Karpas-422 (cell line): ENCODE data around the gene ART1. TPM values are rescaled to one million over a fixed set of nuclear protein-coding genes. Genes with fewer than 3 reads are reported as not detected.

Experiments used
- DNase-seq: peaks from one replicate; pipeline ENCODE4 v3.0.0-alpha.2; 2015
- H2AFZ ChIP-seq: fragments of 200-600 bp; sonication (generic); 2 replicates; pipeline ENCODE4 v1.6.1; 2014; ENCODE audit warnings: antibody characterized with exemption, low read length, mixed read lengths
- H3K27ac ChIP-seq: fragments of 200-600 bp; sonication (generic); 2 replicates; pipeline ENCODE4 v1.5.1; 2014; ENCODE audit warnings: mild to moderate bottlenecking, low read length, moderate library complexity
- H3K27me3 ChIP-seq: fragments of 200-600 bp; sonication (generic); 2 replicates; pipeline ENCODE4 v1.6.1; 2014; ENCODE audit warnings: low read length, mixed read lengths
- H3K36me3 ChIP-seq: fragments of 200-600 bp; sonication (generic); 2 replicates; pipeline ENCODE4 v1.6.1; 2014; ENCODE audit warnings: low read length, mixed read lengths; ENCODE audit not compliant: insufficient read depth
- H3K4me1 ChIP-seq: fragments of 200-600 bp; sonication (generic); 2 replicates; pipeline ENCODE4 v1.6.1; 2014; ENCODE audit warnings: mild to moderate bottlenecking, low read length, mixed read lengths
- H3K4me2 ChIP-seq: fragments of 200-600 bp; sonication (generic); 2 replicates; pipeline ENCODE4 v1.6.1; 2014; ENCODE audit warnings: low read length, low read depth, mild to moderate bottlenecking; ENCODE audit not compliant: poor library complexity, severe bottlenecking
- H3K4me3 ChIP-seq: fragments of 200-600 bp; sonication (generic); 2 replicates; pipeline ENCODE4 v1.5.1; 2014; ENCODE audit warnings: mild to moderate bottlenecking, antibody characterized with exemption, low read length, mixed read lengths
- H3K79me2 ChIP-seq: fragments of 200-600 bp; sonication (generic); 2 replicates; pipeline ENCODE4 v1.6.1; 2014; ENCODE audit warnings: mild to moderate bottlenecking, low read length, mixed read lengths
- H3K9ac ChIP-seq: fragments of 200-600 bp; sonication (generic); 2 replicates; pipeline ENCODE4 v1.6.0; 2014; ENCODE audit warnings: low read length
- H3K9me2 ChIP-seq: fragments of 200-600 bp; sonication (generic), shearing (Covaris generic); replicated peaks from 2 replicates; pipeline ENCODE4 v1.6.0; 2014; ENCODE audit warnings: mild to moderate bottlenecking, low read length, moderate library complexity; ENCODE audit not compliant: insufficient read depth
- H3K9me3 ChIP-seq: fragments of 300-700, 200-600 bp; sonication (generic); 2 replicates; pipeline ENCODE4 v1.6.1; 2014; ENCODE audit warnings: low read length, mixed read lengths
- H4K20me1 ChIP-seq: fragments of 200-600 bp; sonication (generic); 2 replicates; pipeline ENCODE4 v1.6.1; 2014; ENCODE audit warnings: mild to moderate bottlenecking, antibody characterized with exemption, low read length, low read depth; ENCODE audit not compliant: insufficient read depth
- total RNA-seq: library from RNA; depleted of rRNA; stranded (reverse); fragments of >200 nt; shearing (Covaris generic); gene quantifications from 2 replicates; pipeline ENCODE4 v1.2.3, GENCODE V29; 2014; ENCODE audit warnings: low replicate concordance

Gene ART1
- total RNA-seq, 1 experiment from 2014 or later, result not detected

- H3K27ac ChIP-seq, result no peak overlapping the region
- H3K4me1 ChIP-seq, result no peaks in the 10 kb centered on the region
- no peak overlapping the region for H3K4me3 ChIP-seq
- H3K9ac ChIP-seq, result no peak overlapping the region
- H3K36me3 ChIP-seq, result no peaks in the 10 kb centered on the region
- no peak for DNase-seq
- H4K20me1 ChIP-seq, result no peaks in the 10 kb centered on the region
- no peaks in the 10 kb centered on the region for H3K9me3 ChIP-seq
- H3K9me2 ChIP-seq, result no peaks in the 10 kb centered on the region
- no peak overlapping the region for H3K4me2 ChIP-seq
- no peaks in the 10 kb centered on the region for H3K27me3 ChIP-seq
- no peak overlapping the region for H2AFZ ChIP-seq
- no peaks in the 10 kb centered on the region for H3K79me2 ChIP-seq
Measured at GRCh38 chr11:3611976-3612678, 32.8 kb upstream of the ART1 start.

DNA sequence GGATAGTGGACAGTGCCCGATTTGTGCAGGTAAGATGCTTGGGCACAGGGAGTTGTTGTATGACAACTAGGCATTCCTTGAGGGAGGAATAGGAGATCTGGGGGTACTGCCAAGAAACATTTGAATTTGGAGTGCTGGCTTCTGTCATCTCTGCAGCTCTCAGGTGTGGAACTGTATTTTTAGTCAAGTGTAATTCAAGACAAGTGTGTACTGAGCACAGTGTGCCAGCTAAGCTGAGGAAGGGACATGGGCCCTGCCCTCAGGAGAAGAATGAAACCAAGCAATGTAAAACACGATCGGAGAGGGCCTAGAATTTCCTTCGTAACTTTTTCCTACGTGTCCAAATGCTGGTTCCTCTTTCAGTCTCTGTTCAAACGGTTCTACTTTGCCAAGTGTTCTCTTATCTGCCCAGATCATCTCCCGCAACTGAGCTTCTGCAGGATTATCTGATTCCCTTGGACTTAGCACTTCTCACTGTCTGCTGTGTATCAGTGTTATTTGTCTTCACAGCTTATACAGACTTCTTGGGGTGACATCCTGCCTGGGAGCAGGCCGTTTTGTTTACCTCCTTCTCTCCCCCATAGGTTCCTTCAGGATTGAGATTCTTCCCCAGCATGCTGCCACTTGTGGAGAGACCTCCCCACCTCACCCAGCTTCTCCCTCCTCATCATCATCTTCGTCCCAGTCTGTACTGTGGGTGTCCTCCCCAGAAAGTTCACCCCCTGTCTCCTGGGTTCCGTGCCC lies 30.8 kb upstream of the ART1 start:
- Histone ChIP-seq H3K9ac (no peak overlapping the region), H3K4me3 (no peak overlapping the region), H3K79me2 (no peaks in the 10 kb centered on the region), H3K4me1 (no peaks in the 10 kb centered on the region), H3K4me2 (no peak overlapping the region), H3K27me3 (no peaks in the 10 kb centered on the region), H3K36me3 (no peaks in the 10 kb centered on the region), H3K27ac (no peak overlapping the region), H2AFZ (no peak overlapping the region), H3K9me2 (no peaks in the 10 kb centered on the region), H4K20me1 (no peaks in the 10 kb centered on the region), H3K9me3 (no peaks in the 10 kb centered on the region)
- DNase-seq, result peak; percentile 33

GRCh38 chr11:3614742-3615171 lies 30.2 kb upstream of the ART1 start:
- Histone ChIP-seq H3K4me3 (no peak overlapping the region), H3K27ac (no peak overlapping the region), H4K20me1 (no peaks in the 10 kb centered on the region), H3K9me2 (no peaks in the 10 kb centered on the region), H3K9me3 (no peaks in the 10 kb centered on the region), H3K4me1 (no peaks in the 10 kb centered on the region), H3K27me3 (no peaks in the 10 kb centered on the region), H3K9ac (no peak overlapping the region), H3K36me3 (no peaks in the 10 kb centered on the region), H3K4me2 (no peak overlapping the region), H3K79me2 (no peaks in the 10 kb centered on the region), H2AFZ (no peak overlapping the region)
- DNase-seq, result no peak

DNA sequence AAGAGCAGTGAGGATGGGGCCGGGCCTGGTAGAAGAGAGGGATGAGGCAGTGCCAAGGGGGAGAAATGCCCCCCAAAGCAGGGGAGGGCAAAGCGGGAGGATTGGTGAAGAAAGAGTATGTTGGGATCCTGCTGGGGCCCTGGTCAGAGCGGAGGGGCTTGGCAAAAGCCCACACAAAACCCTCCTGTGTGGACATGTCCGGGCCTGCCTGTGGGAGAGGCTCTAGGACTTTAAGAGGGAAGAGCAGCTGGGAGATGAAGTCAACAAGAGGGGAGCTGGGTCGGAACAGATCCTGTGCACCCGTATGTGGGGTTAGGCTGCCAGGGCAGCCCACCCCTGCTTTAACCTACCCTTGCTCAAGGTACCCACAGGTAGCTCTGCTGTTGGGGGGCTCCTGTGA lies 28.9 kb upstream of the ART1 start:
- Histone ChIP-seq H3K4me1 (no peaks in the 10 kb centered on the region), H3K4me2 (no peak overlapping the region), H3K79me2 (no peaks in the 10 kb centered on the region), H3K9me2 (no peaks in the 10 kb centered on the region), H3K4me3 (no peak overlapping the region), H3K9me3 (no peaks in the 10 kb centered on the region), H3K36me3 (no peaks in the 10 kb centered on the region), H4K20me1 (no peaks in the 10 kb centered on the region), H3K9ac (no peak overlapping the region), H3K27me3 (no peaks in the 10 kb centered on the region), H3K27ac (no peak overlapping the region), H2AFZ (no peak overlapping the region)
- no peak for DNase-seq

DNA sequence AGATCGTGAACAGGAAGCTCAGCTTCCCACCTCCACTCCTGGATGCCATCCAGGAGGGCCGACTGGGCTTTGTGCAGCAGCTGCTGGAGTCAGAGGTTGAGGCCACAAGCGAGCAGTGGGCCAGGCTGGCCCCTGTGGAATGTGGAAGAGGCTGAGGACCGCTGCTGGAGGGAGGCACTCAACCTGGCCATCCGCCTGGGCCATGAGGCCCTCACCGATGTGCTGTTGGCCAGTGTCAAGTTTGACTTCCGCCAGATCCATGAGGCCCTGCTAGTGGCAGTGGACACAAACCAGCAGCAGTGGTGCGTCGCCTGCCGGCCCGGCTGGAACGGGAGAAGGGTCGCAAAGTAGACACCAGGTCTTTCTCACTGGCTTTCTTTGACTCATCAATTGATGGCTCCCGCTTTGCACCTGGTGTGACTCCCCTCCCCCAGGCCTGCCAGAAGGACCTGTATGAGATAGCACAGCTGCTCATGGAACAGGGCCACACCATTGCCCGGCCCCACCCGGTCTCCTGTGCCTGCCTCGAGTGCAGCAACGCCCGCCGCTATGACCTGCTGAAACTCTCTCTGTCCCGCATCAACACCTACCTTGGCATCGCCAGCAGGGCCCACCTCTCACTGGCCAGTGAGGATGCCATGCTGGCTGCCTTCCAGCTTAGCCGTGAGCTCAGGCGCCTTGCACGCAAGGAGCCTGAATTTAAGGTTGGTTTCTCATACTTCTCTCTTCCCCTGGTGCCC lies 28.0 kb upstream of the ART1 start:
- Histone ChIP-seq H3K4me2 (no peak overlapping the region), H3K4me1 (no peaks in the 10 kb centered on the region), H3K27me3 (no peaks in the 10 kb centered on the region), H3K4me3 (no peak overlapping the region), H3K79me2 (no peaks in the 10 kb centered on the region), H3K9me3 (no peaks in the 10 kb centered on the region), H4K20me1 (no peaks in the 10 kb centered on the region), H2AFZ (no peak overlapping the region), H3K36me3 (no peaks in the 10 kb centered on the region), H3K9me2 (no peaks in the 10 kb centered on the region), H3K27ac (no peak overlapping the region), H3K9ac (no peak overlapping the region)
- peak; percentile 36 for DNase-seq

DNA sequence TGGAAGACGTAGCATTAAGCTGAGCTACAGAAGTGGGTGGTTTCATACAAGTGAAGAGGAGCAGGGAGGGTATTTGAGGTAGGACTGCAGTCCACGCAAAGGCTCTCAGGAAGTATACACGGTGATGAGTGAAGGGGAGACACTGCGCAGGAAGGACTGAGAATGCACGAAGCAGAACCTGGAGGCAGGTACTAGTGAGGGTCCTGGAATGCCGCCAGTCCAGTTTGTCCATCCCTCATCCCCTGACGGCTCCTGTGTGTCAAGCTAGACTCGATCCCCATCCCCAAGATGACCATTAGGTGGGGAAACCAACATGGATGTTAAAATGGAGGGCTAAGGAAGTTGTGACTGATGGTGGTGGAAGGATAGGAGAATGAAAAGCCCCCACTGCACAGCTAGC lies 26.9 kb upstream of the ART1 start:
- H3K36me3 ChIP-seq, result no peaks in the 10 kb centered on the region
- no peaks in the 10 kb centered on the region for H3K9me3 ChIP-seq
- H3K27ac ChIP-seq, result no peak overlapping the region
- no peak overlapping the region for H3K4me2 ChIP-seq
- no peak overlapping the region for H3K9ac ChIP-seq
- no peaks in the 10 kb centered on the region for H3K27me3 ChIP-seq
- H2AFZ ChIP-seq, result no peak overlapping the region
- H3K79me2 ChIP-seq, result no peaks in the 10 kb centered on the region
- DNase-seq, result peak; percentile 34
- no peaks in the 10 kb centered on the region for H4K20me1 ChIP-seq
- H3K4me3 ChIP-seq, result no peak overlapping the region
- H3K9me2 ChIP-seq, result no peaks in the 10 kb centered on the region
- H3K4me1 ChIP-seq, result no peaks in the 10 kb centered on the region

GRCh38 chr11:3622521-3622920 lies 22.4 kb upstream of the ART1 start:
- no peaks in the 10 kb centered on the region for H3K27me3 ChIP-seq
- no peak overlapping the region for H3K9ac ChIP-seq
- no peaks in the 10 kb centered on the region for H3K79me2 ChIP-seq
- no peaks in the 10 kb centered on the region for H3K9me3 ChIP-seq
- no peaks in the 10 kb centered on the region for H3K9me2 ChIP-seq
- H3K4me1 ChIP-seq, result no peaks in the 10 kb centered on the region
- H3K36me3 ChIP-seq, result no peaks in the 10 kb centered on the region
- no peak overlapping the region for H2AFZ ChIP-seq
- H3K4me3 ChIP-seq, result no peak overlapping the region
- H3K27ac ChIP-seq, result no peak overlapping the region
- no peaks in the 10 kb centered on the region for H4K20me1 ChIP-seq
- DNase-seq, result peak; percentile 35
- no peak overlapping the region for H3K4me2 ChIP-seq

DNA sequence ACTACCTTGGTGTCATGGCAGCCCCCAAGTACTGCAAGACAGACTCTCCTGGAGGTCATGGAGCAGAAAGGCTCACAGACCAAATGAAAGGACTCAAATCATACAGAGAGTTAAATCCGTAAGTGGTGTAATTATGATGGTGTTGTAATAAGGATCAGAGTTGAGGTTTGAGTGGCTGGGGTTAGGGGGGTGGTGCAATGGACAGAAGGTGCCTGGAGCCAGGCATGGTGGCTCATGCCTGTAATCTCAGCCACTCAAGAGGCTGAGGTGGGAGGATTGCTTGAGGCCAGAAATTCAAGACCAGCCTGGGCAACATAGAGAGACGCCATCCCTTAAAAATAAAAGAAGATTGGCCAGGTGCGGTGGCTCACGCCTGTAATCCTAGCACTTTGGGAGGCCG lies 21.8 kb upstream of the ART1 start:
- Histone ChIP-seq H3K27me3 (no peaks in the 10 kb centered on the region), H4K20me1 (no peaks in the 10 kb centered on the region), H3K4me3 (no peak overlapping the region), H3K9me3 (no peaks in the 10 kb centered on the region), H2AFZ (no peak overlapping the region), H3K27ac (no peak overlapping the region), H3K79me2 (no peaks in the 10 kb centered on the region), H3K9me2 (no peaks in the 10 kb centered on the region), H3K4me2 (no peak overlapping the region), H3K36me3 (no peaks in the 10 kb centered on the region), H3K9ac (no peak overlapping the region), H3K4me1 (no peaks in the 10 kb centered on the region)
- no peak for DNase-seq
